WTC11 (cell line): ENCODE measurements around the gene CPSF7. TPM values are rescaled to one million over a fixed set of nuclear protein-coding genes. Genes with fewer than 3 reads are reported as not detected.

Source experiments
- ATAC-seq: fragments of 200-7000 bp; cut with Tn5 transposase; 2 replicates; pipeline ENCODE4 v1.10.0; 2021; ENCODE audit warnings: mild to moderate bottlenecking, moderate library complexity
- CTCF ChIA-PET: fragments of 300-600 bp; sonication (Branson Sonifier 250); formaldehyde crosslinking; loops from one replicate; lab custom pipeline; 2021; ENCODE audit warnings: antibody characterized with exemption; lab: Charles Lee
- POLR2A ChIA-PET: fragments of 350-600 bp; sonication (Branson Sonifier 250); formaldehyde crosslinking; loops from one replicate; lab custom pipeline; 2021; ENCODE audit warnings: antibody characterized with exemption; lab: Charles Lee
- DNase-seq: peaks from one replicate; pipeline ENCODE4 v3.0.0; 2021; ENCODE audit warnings: low spot score
- H3K27ac Mint-ChIP-seq: 2 replicates; pipeline ENCODE4 v1.8.0; 2021; ENCODE audit warnings: mixed read lengths
- H3K27me3 Mint-ChIP-seq: 2 replicates; pipeline ENCODE4 v1.8.0; 2021; ENCODE audit warnings: low read depth, mild to moderate bottlenecking, moderate library complexity, mixed read lengths
- H3K36me3 Mint-ChIP-seq: 2 replicates; pipeline ENCODE4 v1.8.0; 2021; ENCODE audit warnings: mixed read lengths
- H3K4me1 Mint-ChIP-seq: 2 replicates; pipeline ENCODE4 v1.8.0; 2022; ENCODE audit warnings: mixed read lengths
- H3K4me3 Mint-ChIP-seq: 2 replicates; pipeline ENCODE4 v1.8.0; 2021; ENCODE audit warnings: mild to moderate bottlenecking, moderate library complexity, mixed read lengths
- H3K9me3 Mint-ChIP-seq: 2 replicates; pipeline ENCODE4 v1.8.0; 2021; ENCODE audit warnings: mixed read lengths
- ATF1 ChIP-seq: sonication (generic); formaldehyde crosslinking; IDR thresholded peaks from 2 replicates; pipeline ENCODE4 v1.8.1; 2023; ENCODE audit warnings: mild to moderate bottlenecking, moderate library complexity, missing genetic modification reagents
- FOXK1 ChIP-seq: sonication (generic); formaldehyde crosslinking; IDR thresholded peaks from 2 replicates; pipeline ENCODE4 v1.8.0; 2022; ENCODE audit warnings: mild to moderate bottlenecking, moderate library complexity, missing genetic modification reagents
- FOXP1 ChIP-seq: sonication (generic); formaldehyde crosslinking; IDR thresholded peaks from 2 replicates; pipeline ENCODE4 v1.8.0; 2022; ENCODE audit warnings: missing genetic modification reagents, mild to moderate bottlenecking, moderate library complexity, borderline replicate concordance
- GRHL2 ChIP-seq: fragments of 250-450 bp; sonication (Bioruptor Pico); IDR thresholded peaks from 2 replicates; pipeline ENCODE4 v1.8.0; 2022; ENCODE audit warnings: mild to moderate bottlenecking, moderate library complexity; ENCODE audit not compliant: insufficient replicate concordance, severe bottlenecking
- MYBL2 ChIP-seq: sonication (generic); formaldehyde crosslinking; IDR thresholded peaks from 2 replicates; pipeline ENCODE4 v1.8.1; 2023; ENCODE audit warnings: mild to moderate bottlenecking, moderate library complexity, missing genetic modification reagents
- NFYB ChIP-seq: sonication (generic); formaldehyde crosslinking; conservative IDR thresholded peaks from 2 replicates; pipeline ENCODE4 v1.8.0; 2022; ENCODE audit warnings: low read depth, missing genetic modification reagents
- NR3C1 ChIP-seq: sonication (generic); formaldehyde crosslinking; conservative IDR thresholded peaks from 2 replicates; pipeline ENCODE4 v1.8.1; 2023; ENCODE audit warnings: low read depth, mild to moderate bottlenecking, missing genetic modification reagents
- ZNF138 ChIP-seq: sonication (generic); formaldehyde crosslinking; conservative IDR thresholded peaks from 2 replicates; pipeline ENCODE4 v1.8.1; 2022; ENCODE audit warnings: mild to moderate bottlenecking, moderate library complexity, missing genetic modification reagents
- ZNF219 ChIP-seq: sonication (generic); formaldehyde crosslinking; IDR thresholded peaks from 2 replicates; pipeline ENCODE4 v1.8.0; 2023; ENCODE audit warnings: missing genetic modification reagents, mild to moderate bottlenecking, borderline replicate concordance
- ZNF317 ChIP-seq: sonication (generic); formaldehyde crosslinking; IDR thresholded peaks from 2 replicates; pipeline ENCODE4 v1.8.1; 2023; ENCODE audit warnings: low read depth, mild to moderate bottlenecking, moderate library complexity, missing genetic modification reagents, borderline replicate concordance
- total RNA-seq: library from RNA; stranded (reverse); gene quantifications from 3 replicates; pipeline ENCODE4 v1.2.3, GENCODE V29; 2021
- TF ChIP-seq, protein P1 (sequence below): sonication (generic); formaldehyde crosslinking; IDR thresholded peaks from 2 replicates; pipeline ENCODE4 v1.8.1; 2023; ENCODE audit warnings: mild to moderate bottlenecking, missing genetic modification reagents, borderline replicate concordance
- TF ChIP-seq, protein P2 (sequence below): sonication (generic); formaldehyde crosslinking; IDR thresholded peaks from 2 replicates; pipeline ENCODE4 v1.8.1; 2023; ENCODE audit warnings: mild to moderate bottlenecking, missing genetic modification reagents
- TF ChIP-seq, protein P3 (sequence below): sonication (generic); formaldehyde crosslinking; IDR thresholded peaks from 2 replicates; pipeline ENCODE4 v1.8.0; 2023; ENCODE audit warnings: mild to moderate bottlenecking, missing genetic modification reagents
- TF ChIP-seq, protein P4 (sequence below): sonication (generic); formaldehyde crosslinking; IDR thresholded peaks from 2 replicates; pipeline ENCODE4 v1.8.0; 2022; ENCODE audit warnings: mild to moderate bottlenecking, missing genetic modification reagents
- TF ChIP-seq, protein P5 (sequence below): sonication (generic); formaldehyde crosslinking; IDR thresholded peaks from 2 replicates; pipeline ENCODE4 v1.8.1; 2022; ENCODE audit warnings: missing genetic modification reagents, borderline replicate concordance
- TF ChIP-seq, protein P6 (sequence below): fragments of 250-450 bp; sonication (Bioruptor Pico); conservative IDR thresholded peaks from 2 replicates; pipeline ENCODE4 v1.9.0; 2021; ENCODE audit warnings: mild to moderate bottlenecking
- TF ChIP-seq, protein P7 (sequence below): fragments of 250-450 bp; sonication (Bioruptor Pico); IDR thresholded peaks from 2 replicates; pipeline ENCODE4 v1.9.0; 2021; ENCODE audit warnings: moderate library complexity, mild to moderate bottlenecking, inconsistent platforms, borderline replicate concordance

The CPSF7 gene
- total RNA-seq, 1 experiment from 2014 or later, result 88.3 TPM

DNA sequence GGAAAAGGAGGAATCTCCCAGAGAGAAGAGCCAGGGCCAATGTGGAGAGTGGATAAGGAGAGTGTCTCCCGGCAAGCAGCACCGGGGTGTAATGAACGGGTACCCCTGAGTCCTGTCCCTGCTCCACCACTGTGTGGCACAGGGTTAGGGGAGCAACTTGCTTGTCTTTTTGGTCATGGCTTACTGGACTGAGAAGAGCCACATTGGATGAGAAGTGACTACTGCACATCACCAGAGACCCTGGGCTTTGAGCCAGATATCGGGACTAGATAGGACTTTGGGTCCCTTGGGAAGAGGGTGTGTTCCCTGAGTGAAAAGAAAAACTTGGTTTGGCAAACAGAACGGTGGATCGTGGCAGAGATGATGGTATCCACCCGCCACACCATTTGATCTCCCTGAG, 24.7 kb upstream of the CPSF7 start (continued):
- TF ChIP-seq, protein P1, sequence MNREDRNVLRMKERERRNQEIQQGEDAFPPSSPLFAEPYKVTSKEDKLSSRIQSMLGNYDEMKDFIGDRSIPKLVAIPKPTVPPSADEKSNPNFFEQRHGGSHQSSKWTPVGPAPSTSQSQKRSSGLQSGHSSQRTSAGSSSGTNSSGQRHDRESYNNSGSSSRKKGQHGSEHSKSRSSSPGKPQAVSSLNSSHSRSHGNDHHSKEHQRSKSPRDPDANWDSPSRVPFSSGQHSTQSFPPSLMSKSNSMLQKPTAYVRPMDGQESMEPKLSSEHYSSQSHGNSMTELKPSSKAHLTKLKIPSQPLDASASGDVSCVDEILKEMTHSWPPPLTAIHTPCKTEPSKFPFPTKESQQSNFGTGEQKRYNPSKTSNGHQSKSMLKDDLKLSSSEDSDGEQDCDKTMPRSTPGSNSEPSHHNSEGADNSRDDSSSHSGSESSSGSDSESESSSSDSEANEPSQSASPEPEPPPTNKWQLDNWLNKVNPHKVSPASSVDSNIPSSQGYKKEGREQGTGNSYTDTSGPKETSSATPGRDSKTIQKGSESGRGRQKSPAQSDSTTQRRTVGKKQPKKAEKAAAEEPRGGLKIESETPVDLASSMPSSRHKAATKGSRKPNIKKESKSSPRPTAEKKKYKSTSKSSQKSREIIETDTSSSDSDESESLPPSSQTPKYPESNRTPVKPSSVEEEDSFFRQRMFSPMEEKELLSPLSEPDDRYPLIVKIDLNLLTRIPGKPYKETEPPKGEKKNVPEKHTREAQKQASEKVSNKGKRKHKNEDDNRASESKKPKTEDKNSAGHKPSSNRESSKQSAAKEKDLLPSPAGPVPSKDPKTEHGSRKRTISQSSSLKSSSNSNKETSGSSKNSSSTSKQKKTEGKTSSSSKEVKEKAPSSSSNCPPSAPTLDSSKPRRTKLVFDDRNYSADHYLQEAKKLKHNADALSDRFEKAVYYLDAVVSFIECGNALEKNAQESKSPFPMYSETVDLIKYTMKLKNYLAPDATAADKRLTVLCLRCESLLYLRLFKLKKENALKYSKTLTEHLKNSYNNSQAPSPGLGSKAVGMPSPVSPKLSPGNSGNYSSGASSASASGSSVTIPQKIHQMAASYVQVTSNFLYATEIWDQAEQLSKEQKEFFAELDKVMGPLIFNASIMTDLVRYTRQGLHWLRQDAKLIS (CRISPR knock-in tag), result no peak
- TF ChIP-seq ZNF138 (CRISPR knock-in tag), result no peak

DNA sequence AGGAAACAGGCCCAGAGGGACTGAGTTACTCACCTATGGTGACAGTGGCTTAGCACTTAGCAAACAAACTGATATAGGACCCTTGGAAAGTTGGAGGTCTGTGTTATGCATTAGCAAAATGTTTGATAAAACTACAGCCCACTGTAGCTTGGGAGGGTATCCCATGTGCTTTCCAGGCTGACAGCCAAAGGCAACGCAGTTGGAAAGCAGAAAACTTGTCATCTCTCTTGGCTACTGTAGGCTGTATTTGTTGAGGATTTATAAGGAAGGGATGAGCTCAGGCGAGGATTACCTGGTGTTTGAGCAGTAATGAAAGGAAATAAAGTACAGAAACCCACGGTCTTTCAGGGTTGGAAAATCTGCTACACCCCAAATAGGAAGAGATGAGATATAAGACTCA, 23.9 kb upstream of the CPSF7 start:
- Mint-ChIP-seq H3K36me3 (peaks cover 11% of the 10 kb centered on the region), H3K27ac (no peak overlapping the region), H3K27me3 (no peaks in the 10 kb centered on the region), H3K4me1 (no peaks in the 10 kb centered on the region), H3K9me3 (no peaks in the 10 kb centered on the region), H3K4me3 (no peak overlapping the region)
- ATAC-seq (no peak), DNase-seq (no peak)
- ChIA-PET POLR2A (no interaction called here), CTCF (interaction anchor here (1.3 to 6.1 kb wide), 2 partner anchors 18 to 63 kb away, joined by 4 to 36 read pairs; no protein-coding TSS in a partner anchor)
- TF ChIP-seq ATF1 (CRISPR knock-in tag) (no peak), FOXP1 (CRISPR knock-in tag) (no peak), FOXK1 (CRISPR knock-in tag) (no peak), ZNF219 (CRISPR knock-in tag) (no peak), ZNF317 (CRISPR knock-in tag) (no peak), MYBL2 (CRISPR knock-in tag) (no peak), NR3C1 (CRISPR knock-in tag) (no peak), GRHL2 (CRISPR knock-in tag) (no peak), NFYB (CRISPR knock-in tag) (no peak)
- TF ChIP-seq, protein P2, sequence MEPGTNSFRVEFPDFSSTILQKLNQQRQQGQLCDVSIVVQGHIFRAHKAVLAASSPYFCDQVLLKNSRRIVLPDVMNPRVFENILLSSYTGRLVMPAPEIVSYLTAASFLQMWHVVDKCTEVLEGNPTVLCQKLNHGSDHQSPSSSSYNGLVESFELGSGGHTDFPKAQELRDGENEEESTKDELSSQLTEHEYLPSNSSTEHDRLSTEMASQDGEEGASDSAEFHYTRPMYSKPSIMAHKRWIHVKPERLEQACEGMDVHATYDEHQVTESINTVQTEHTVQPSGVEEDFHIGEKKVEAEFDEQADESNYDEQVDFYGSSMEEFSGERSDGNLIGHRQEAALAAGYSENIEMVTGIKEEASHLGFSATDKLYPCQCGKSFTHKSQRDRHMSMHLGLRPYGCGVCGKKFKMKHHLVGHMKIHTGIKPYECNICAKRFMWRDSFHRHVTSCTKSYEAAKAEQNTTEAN (CRISPR knock-in tag), result no peak
- TF ChIP-seq, protein P3, sequence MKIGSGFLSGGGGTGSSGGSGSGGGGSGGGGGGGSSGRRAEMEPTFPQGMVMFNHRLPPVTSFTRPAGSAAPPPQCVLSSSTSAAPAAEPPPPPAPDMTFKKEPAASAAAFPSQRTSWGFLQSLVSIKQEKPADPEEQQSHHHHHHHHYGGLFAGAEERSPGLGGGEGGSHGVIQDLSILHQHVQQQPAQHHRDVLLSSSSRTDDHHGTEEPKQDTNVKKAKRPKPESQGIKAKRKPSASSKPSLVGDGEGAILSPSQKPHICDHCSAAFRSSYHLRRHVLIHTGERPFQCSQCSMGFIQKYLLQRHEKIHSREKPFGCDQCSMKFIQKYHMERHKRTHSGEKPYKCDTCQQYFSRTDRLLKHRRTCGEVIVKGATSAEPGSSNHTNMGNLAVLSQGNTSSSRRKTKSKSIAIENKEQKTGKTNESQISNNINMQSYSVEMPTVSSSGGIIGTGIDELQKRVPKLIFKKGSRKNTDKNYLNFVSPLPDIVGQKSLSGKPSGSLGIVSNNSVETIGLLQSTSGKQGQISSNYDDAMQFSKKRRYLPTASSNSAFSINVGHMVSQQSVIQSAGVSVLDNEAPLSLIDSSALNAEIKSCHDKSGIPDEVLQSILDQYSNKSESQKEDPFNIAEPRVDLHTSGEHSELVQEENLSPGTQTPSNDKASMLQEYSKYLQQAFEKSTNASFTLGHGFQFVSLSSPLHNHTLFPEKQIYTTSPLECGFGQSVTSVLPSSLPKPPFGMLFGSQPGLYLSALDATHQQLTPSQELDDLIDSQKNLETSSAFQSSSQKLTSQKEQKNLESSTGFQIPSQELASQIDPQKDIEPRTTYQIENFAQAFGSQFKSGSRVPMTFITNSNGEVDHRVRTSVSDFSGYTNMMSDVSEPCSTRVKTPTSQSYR (CRISPR knock-in tag), result no peak
- TF ChIP-seq, protein P4, sequence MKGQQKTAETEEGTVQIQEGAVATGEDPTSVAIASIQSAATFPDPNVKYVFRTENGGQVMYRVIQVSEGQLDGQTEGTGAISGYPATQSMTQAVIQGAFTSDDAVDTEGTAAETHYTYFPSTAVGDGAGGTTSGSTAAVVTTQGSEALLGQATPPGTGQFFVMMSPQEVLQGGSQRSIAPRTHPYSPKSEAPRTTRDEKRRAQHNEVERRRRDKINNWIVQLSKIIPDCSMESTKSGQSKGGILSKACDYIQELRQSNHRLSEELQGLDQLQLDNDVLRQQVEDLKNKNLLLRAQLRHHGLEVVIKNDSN (CRISPR knock-in tag), result no peak
- TF ChIP-seq, protein P5, sequence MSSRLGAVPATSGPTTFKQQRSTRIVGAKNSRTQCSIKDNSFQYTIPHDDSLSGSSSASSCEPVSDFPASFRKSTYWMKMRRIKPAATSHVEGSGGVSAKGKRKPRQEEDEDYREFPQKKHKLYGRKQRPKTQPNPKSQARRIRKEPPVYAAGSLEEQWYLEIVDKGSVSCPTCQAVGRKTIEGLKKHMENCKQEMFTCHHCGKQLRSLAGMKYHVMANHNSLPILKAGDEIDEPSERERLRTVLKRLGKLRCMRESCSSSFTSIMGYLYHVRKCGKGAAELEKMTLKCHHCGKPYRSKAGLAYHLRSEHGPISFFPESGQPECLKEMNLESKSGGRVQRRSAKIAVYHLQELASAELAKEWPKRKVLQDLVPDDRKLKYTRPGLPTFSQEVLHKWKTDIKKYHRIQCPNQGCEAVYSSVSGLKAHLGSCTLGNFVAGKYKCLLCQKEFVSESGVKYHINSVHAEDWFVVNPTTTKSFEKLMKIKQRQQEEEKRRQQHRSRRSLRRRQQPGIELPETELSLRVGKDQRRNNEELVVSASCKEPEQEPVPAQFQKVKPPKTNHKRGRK (CRISPR knock-in tag), result no peak
- TF ChIP-seq, protein P6, sequence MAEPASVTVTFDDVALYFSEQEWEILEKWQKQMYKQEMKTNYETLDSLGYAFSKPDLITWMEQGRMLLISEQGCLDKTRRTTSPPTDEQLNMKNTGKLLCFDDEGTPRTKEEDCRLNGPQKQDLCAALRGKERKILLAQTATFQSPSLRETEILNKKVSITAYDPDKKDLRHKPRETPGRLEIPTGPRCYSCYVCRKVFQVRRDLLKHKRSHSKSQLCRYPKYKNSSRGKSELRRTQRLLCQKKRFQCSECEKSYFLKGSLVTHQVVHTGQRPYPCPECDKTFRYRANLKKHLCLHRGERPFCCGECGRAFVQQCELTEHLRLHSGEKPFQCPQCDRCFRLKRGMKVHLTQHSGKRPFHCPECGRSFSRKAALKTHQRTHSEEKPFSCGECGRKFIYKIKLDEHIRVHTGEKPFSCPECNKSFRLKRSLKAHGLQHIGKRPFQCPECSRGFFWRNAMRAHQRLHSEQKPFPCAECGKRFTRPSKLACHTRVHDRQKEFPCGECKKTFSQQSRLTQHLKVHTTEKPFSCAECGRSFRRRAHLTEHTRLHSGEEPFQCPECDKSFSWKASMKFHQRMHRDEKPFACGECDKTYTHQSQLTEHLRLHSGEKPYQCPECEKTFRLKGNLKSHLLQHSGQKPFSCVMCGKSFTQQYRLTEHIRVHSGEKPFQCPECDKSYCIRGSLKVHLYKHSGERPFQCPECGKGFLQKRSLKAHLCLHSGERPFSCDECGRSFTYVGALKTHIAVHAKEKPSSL (CRISPR knock-in tag), result no peak
- TF ChIP-seq, protein P7, sequence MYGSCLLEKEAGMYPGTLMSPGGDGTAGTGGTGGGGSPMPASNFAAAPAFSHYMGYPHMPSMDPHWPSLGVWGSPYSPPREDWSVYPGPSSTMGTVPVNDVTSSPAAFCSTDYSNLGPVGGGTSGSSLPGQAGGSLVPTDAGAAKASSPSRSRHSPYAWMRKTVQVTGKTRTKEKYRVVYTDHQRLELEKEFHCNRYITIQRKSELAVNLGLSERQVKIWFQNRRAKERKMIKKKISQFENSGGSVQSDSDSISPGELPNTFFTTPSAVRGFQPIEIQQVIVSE (CRISPR knock-in tag), result no peak
